Activated CD4-positive, alpha-beta T cell treated with anti-CD3 and anti-CD28 coated beads, Interleukin-2, Interleukin-6, amounts not matched to agents 100 ng/mL and 50 ng/mL, durations not matched to agents 16 hours and 8 hours (primary cell): Measurements from ENCODE around the gene CSTB.

ENCODE experiments used
- DNase-seq: peaks from one replicate; pipeline ENCODE4 v3.0.0-alpha.2; 2020

Gene CSTB

GRCh38 chr21:43745772-43746517 lies 30.2 kb downstream of the CSTB start:
- DNase-seq, result no peak

DNA sequence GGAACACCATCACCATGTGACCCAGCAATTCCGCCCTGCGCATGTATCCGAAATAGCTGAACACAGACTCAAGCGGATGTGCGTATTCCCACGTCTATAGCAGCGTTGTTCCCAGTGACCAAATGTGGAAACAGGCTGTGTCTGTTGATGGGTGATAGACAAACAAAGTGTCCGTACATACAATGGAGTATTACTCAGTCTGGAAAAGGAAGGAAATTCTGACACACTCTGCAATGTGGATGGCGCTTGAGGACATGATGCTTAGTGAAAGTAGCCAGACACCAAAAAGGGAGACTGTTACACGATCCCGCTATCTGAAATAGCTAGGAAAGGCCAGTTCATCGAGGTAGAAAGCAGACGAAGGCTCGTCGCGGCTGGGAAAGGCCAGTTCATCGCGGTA lies 31.4 kb downstream of the CSTB start:
- no peak for DNase-seq

DNA sequence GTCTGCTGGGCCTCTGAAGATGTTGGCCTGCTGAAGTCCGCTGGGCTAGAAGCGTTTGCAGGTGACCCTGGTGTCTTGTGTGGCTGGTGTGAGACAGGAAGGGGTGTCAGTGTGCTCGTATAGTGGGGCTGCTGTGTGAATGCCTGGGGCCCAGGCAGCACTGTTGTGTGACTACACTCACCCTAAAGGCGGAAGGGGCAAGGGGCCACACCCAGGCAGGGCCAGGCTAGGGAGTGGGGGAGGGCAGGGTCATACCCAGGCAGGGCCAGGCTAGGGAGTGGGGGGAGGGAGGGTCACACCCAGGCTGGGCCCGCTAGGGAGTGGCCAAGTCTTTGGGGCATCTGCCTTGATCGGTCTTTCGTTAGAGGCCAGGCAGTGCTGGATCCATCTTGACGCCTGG lies 32.2 kb downstream of the CSTB start:
- no peak for DNase-seq

- no peak for DNase-seq
Observed at GRCh38 chr21:43741423-43742096, 34.5 kb downstream of the CSTB start.

- DNase-seq, result no peak
Observed at GRCh38 chr21:43740497-43741156, 35.5 kb downstream of the CSTB start.

DNA sequence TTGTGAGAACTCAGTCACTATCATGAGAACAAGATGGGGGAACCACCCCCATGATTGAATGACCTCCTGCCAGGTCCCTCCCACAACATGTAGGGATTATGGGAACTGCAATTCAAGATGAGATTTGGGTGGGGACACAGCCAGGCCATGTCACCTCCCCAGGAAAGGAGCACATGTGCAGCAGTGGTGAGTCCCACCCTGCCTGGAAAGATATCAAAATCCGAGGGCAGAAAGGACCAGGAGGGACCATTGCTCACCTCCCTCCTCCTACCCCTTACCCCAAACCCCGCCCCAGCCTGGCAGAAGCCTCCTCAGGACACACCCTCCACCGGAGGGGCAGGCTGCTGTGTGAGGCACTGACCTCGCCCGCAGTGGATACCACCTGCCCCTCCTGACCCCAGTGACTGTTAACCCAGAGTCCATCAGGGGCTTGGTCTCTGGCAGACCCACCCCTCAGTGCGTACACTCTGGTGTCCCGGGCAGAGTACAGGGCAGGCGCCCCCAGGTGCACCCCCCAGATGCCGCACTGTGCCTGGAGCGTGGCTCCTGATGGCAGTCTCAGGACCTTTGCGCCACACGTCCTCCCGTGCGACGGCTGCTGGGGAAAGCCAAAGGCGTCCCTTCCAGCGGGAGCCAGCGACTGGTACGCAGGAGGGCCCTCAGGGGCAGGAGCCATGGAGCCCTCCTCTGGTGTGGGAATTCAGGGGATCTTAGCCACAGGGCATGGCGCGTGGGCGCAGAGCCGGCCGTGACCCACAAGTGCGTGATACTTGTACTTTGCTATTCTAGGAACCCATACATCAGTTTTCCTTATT lies 36.3 kb downstream of the CSTB start:
- no peak for DNase-seq

GRCh38 chr21:43737158-43737950 lies 38.8 kb downstream of the CSTB start:
- no peak for DNase-seq

GRCh38 chr21:43736224-43736883 lies 39.8 kb downstream of the CSTB start:
- no peak for DNase-seq

GRCh38 chr21:43735236-43736091 lies 40.6 kb downstream of the CSTB start:
- DNase-seq, result no peak

- DNase-seq, result no peak
Observed at GRCh38 chr21:43734928-43735229, 41.2 kb downstream of the CSTB start.

GRCh38 chr21:43734131-43734927 lies 41.8 kb downstream of the CSTB start:
- peak; percentile 32 for DNase-seq

- no peak for DNase-seq
Observed at GRCh38 chr21:43733529-43734071, 42.5 kb downstream of the CSTB start.

DNA sequence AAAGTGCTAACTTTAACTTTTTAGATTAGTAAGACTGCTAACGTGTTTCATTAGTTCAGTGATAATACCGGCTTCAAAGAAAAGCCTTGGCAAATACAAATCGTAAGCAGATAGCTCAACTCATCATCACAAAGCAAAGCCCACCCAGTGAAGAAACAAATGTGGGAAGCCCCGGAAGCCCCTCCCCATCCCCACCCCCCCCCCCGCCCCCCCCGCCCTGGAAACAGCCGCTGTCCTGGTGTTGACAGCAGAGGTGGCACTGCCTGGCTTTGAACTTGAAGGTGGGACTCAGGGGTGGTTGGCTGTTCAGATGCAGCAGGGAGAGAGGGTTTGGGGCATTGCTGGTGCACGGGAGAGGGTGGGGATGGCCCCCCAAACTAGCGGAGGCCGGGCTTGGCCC lies 43.0 kb downstream of the CSTB start:
- no peak for DNase-seq

GRCh38 chr21:43731891-43732711 lies 44.0 kb downstream of the CSTB start:
- no peak for DNase-seq

- no peak for DNase-seq
Observed at GRCh38 chr21:43731476-43731875, 44.6 kb downstream of the CSTB start.

DNA sequence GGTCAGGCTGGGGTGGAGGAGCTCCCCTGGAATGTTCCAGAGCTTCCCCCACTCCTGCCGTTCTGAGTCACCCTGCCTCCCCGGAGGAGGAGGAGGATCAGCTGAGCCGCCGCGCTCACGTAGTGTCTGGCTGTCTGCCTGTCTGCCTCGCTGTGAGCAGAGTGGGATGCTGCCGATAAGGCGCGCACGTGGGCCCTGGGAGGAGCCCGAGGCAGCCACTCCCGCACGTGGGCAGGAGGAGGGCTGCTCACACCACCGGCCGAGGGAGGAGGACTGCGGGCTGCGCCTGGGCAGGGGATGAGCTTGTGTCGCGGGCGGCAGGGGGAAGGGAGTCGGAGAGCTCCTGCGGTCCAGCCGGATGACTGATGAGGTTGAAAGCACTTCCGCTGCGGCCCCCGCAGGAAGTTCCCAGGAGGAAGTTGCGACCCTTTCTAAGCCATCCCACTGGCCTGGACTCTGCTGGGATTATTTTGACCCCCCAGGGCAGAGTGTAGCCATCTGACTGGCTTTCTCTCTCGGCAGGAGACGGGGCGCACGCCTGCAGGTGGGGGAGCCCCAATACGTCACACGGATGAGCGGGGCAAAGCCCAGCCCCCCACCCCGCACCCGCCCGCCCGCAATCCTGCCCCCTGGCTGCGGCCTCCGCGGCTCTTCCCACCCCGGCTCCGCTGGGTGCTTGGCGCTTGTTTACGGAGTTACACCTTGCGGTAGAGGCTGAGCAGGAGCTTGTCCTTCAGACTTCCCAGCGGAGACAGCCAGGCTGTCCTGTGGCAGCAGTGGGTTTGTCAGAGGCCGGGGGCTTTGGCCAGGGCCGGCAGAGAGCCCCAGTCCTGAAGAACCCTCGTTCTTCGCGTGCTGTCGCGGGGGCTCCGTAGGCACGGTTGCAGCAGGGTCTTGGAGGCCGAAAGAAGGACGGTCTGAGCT lies 47.4 kb downstream of the CSTB start:
- DNase-seq, result peak; percentile 87

GRCh38 chr21:43728154-43728466 lies 48.0 kb downstream of the CSTB start:
- no peak for DNase-seq
